HS-5 (cell line): ENCODE data around the gene KIF9.
"Not testable (repeated sequence)": the region's sequence is repeated elsewhere in the genome, so short reads cannot be mapped to it uniquely, and the experiment has no call there.

Source experiments
- DNase-seq: peaks from one replicate; pipeline ENCODE4 v3.0.0-alpha.2; 2012; ENCODE audit warnings: low read depth

Gene KIF9

GRCh38 chr3:47293822-47294221 is 11.2 kb upstream of the KIF9 start:
- DNase-seq: no peak

- DNase-seq: not testable (repeated sequence)
These were observed 9.3 kb upstream of the KIF9 start for GRCh38 chr3:47291754-47292420.

GRCh38 chr3:47291158-47291753 is 8.7 kb upstream of the KIF9 start:
- no peak for DNase-seq

- DNase-seq: no peak
These were observed 6.6 kb upstream of the KIF9 start for GRCh38 chr3:47288966-47289910.

- DNase-seq: no peak
These were observed 1.2 kb upstream of the KIF9 start for GRCh38 chr3:47283591-47284364.

- DNase-seq: no peak
These were observed 566 bp upstream of the KIF9 start for GRCh38 chr3:47283193-47283537.

- no peak for DNase-seq
These were observed 2.1 kb downstream of the KIF9 start for GRCh38 chr3:47280519-47280918.

- no peak for DNase-seq
These were observed 6.0 kb downstream of the KIF9 start for GRCh38 chr3:47276558-47276957.

GRCh38 chr3:47274652-47275051 is 7.9 kb downstream of the KIF9 start:
- no peak for DNase-seq

- DNase-seq: no peak
These were observed 9.0 kb downstream of the KIF9 start for GRCh38 chr3:47273564-47273963.

- DNase-seq: no peak
These were observed 12.1 kb downstream of the KIF9 start for GRCh38 chr3:47270526-47270925.

- DNase-seq: no peak
These were observed 15.1 kb downstream of the KIF9 start for GRCh38 chr3:47267490-47267824.

- DNase-seq: peak; percentile 92
These were observed 15.7 kb downstream of the KIF9 start for GRCh38 chr3:47266709-47267489.

GRCh38 chr3:47265725-47266428 is 16.7 kb downstream of the KIF9 start:
- no peak for DNase-seq

GRCh38 chr3:47265008-47265407 is 17.6 kb downstream of the KIF9 start:
- DNase-seq: no peak

GRCh38 chr3:47261301-47261700 is 21.3 kb downstream of the KIF9 start:
- no peak for DNase-seq

GRCh38 chr3:47260605-47261004 is 22.0 kb downstream of the KIF9 start:
- no peak for DNase-seq

- no peak for DNase-seq
These were observed 23.5 kb downstream of the KIF9 start for GRCh38 chr3:47259114-47259513.

- not testable (repeated sequence) for DNase-seq
These were observed 26.3 kb downstream of the KIF9 start for GRCh38 chr3:47256331-47256730.

- DNase-seq: no peak
These were observed 30.9 kb downstream of the KIF9 start for GRCh38 chr3:47251689-47252088.

- not testable (repeated sequence) for DNase-seq
These were observed 31.5 kb downstream of the KIF9 start for GRCh38 chr3:47251085-47251484.
